GM20431 (cell line): ENCODE results near the gene FZD10.

ENCODE experiments used
- in situ Hi-C: fragments of 300-500 bp; cut with MseI, MboI; formaldehyde crosslinking; loops from one replicate; pipeline ENCODE4 v1.15.0; 2020; ENCODE audit warnings: low sequenced_read_pairs; ENCODE audit not compliant: unreplicated experiment

The FZD10 gene, protein sequence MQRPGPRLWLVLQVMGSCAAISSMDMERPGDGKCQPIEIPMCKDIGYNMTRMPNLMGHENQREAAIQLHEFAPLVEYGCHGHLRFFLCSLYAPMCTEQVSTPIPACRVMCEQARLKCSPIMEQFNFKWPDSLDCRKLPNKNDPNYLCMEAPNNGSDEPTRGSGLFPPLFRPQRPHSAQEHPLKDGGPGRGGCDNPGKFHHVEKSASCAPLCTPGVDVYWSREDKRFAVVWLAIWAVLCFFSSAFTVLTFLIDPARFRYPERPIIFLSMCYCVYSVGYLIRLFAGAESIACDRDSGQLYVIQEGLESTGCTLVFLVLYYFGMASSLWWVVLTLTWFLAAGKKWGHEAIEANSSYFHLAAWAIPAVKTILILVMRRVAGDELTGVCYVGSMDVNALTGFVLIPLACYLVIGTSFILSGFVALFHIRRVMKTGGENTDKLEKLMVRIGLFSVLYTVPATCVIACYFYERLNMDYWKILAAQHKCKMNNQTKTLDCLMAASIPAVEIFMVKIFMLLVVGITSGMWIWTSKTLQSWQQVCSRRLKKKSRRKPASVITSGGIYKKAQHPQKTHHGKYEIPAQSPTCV

DNA sequence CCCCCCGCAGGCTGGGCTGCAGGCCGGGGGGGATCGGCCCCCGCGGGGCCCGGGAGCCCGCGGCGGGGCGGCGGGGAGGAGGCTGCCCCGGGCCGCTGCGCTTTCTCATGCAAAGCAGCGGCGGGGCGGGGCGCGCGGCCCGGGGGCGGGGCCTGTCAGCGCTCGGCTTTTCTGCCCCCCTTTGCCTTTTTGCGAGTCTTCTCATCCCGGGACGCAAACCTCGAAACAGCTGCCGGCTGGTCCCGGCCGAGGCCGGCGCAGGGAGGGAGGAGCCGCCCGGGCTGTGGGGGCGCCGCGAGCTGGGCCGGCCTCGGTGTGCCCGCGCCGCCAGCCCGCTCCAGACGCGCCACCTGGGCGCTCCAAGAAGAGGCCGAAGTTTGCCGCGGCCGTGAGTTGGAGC, at the start of gene FZD10:
Gene FZD10, plus strand, starts transcription at position 198 of the 400 bp plus-strand sequence. CDS start 479 bp downstream, outside the sequence.
- in situ Hi-C loops = no loop called here

DNA sequence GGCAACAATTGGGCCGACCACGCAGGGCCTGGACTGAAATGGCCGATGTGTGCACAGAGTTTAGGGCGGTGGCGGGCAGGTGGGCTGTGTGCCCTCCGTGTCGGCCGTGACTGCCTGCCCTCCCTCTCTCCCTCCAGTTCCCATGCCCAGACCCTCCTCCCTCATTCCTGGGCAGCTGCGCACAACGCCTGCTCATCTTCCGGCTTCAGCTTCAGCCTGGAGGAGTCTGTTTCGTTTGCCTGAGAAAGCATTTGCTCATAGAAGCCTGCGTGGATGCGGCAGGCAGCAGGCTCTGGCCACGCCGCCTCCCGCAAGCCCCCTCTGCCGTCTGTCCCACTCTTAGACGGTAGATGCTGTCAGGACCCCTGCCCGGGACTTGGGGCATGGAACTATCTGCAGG, 47.3 kb upstream of the FZD10 start:
- in situ Hi-C loops = no loop called here

DNA sequence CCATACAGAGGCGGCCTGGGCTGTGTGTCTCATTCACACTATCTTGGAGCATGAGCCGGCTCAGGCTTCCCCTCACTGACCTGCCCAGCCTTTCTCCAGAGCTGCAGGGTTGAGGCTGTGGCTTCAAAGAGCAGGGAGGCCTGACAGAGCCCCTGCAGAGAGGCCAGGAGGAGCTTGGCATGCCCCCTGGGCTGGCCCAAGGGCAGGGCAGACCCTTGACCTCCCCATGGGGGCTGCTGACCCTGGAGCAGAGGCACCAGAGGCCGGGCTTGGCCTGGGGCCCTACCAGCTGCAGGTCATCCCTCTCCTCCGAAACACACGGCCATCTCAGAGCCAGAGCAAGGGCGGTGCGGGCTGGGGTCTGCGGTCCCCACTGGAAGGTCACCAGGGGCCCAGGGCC, 46.6 kb upstream of the FZD10 start:
- in situ Hi-C loops = no loop called here

- in situ Hi-C loops = no loop called here
Measured at GRCh38 chr12:130116791-130117190, 45.5 kb upstream of the FZD10 start.

DNA sequence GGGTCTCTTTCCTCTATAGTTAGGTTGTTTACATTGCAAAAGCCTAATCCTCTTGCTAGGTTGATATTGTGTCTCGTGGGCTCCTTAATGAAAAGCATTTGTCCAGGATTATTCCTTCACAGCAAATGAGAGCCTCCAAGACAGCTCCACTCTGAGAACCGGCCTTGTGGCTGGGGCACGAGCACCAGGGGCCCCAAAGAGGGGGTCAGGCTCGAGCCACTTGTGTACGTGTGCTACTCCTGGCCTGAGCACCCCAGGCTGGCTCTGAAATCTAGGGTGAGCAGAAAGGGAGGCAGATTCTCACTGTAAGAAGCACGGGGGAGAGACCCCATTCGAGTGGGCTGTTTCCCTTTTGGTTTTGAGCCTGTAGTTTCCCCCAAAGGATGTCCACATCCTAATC, 45.0 kb upstream of the FZD10 start:
- in situ Hi-C loops = no loop called here

GRCh38 chr12:130117701-130118100, 44.6 kb upstream of the FZD10 start:
- in situ Hi-C loops = no loop called here

- in situ Hi-C loops = no loop called here
Measured at GRCh38 chr12:130118181-130118580, 44.1 kb upstream of the FZD10 start.

DNA sequence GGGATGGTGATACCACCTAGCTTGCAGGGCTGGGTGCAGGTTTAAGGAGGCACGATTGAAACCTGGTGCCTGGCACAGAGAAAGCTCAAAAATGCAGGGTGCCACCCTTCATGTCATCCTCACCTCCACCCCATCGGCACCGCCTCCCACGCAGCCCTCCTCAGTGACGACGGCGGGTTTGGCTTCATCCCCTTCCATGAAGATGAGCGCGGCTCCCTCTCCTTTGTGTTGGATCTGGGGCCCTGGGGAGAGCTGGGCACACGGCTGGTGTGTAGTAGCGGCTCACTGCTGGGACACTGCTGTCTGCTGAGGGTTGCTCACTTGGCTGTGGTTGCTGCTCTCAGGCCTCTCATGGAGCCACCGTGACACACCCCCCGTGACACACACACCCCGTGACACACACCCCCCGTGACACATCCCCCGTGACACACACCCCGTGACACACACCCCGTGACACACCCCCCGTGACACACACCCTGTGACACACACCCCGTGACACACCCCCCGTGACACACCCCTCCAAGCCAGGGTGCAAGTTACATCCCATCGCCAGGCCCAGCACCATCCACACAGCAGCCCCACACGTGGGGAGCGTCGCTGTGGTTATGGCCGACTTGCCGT, 42.9 kb upstream of the FZD10 start:
- in situ Hi-C loops = no loop called here

DNA sequence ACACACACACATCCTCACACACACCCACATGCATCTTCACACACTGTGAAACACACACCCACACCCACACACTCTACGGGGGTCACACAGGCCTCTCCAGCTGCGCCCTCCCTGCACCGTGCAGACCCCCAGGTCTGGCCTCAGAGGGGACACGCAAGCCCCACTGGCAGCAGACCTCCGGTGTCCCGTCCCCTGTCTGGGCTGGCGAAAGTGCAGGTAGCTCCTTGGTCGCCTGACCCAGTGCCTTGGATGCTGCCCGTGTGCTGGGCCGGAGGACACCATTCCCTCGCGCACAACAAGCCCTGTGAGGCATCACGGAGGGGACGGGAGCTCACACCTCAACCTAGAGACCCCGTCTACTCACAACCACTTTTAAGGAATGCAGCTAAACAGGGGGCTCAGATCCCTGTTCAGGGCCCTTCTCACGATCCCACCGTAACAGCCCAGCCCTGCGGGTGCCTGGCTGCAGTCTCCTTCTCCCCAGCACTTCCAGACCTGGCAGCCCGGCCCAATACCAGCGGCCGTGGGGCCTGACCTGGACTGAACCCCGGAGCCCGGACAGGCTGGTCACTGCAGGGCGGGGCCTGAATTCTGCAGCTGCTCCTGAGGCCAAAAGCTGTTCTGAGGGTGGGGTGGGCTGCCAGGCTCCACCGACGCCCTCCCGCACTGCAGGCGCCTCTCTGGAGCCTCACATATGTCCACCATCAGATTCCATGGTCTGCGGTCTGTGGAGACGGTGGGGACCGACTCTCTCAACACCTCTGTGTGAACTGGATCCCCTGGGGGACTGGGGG, 42.1 kb upstream of the FZD10 start:
- in situ Hi-C loops = no loop called here

DNA sequence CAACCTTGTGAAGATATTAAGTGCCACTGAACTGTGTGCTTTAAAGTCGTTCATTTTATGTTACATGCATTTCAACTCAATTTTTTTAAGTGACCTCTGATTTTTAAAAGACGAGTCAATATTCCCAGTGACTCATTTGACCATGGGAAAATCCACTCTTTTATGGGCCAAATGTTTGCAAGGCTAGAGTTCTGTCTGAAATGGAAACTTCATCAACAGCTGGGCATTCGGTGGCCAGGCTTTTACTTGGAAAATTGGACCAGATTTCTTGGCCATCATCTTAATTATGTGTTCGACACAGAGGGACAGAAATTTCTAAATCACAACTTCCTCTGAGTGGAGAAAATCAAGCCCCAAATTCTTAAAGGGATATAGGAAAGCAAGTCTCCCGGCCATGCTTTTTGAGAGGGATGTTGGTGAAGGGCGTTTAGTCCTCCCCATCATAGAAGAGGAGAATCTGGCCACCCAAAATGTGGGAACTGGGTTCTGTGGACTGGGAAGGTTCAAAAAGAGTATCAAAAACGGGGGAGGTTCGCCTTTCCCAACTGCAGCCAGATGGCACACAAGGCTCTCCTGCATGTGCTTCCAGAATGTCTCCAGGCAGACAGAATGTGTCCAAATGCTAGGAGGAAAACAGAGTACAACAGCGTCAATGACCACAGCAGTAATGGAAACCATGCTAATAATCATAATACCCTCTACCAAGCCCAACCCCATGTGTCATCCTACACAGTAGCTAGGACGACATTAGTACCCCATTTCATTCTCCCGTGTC, 40.9 kb upstream of the FZD10 start:
- in situ Hi-C loops = no loop called here

DNA sequence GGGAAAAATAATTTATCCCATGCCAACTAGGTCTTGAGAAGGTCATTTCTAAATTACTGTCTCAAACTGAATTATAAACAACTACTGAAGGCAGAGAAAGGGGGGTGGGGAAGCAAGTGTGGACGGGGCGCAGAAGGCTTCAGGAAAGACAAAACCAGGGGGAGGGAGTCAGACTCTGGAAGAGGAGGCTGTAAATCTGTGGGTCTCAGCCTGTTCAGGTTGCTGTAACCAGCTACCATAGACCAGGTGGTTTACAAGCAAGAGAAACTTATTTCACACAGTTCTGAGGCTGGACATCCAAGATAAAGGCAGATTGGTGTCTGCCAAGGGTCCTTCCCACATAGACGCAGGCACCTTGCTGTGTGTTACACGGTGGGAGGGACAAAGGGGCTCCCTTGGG, 39.9 kb upstream of the FZD10 start:
- in situ Hi-C loops = no loop called here

DNA sequence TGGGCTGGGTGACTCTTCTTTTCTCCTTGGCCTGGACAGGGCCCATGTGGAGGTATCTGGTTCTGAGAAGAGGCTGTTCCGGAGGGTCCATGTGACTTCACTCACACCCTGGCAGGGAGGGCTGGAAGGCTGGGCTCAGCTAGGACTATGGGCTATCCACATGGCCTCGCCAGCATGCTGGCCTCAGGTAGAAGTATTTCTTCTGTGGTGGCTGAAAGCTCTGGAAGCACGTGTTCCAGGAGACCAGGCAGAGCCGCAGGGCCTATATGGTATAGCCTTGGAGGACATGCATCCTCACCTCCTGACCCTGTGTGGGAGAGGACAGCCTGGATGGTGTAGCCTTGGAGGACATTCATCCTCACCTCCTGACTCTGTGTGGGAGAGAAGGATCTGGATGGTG, 38.2 kb upstream of the FZD10 start:
- in situ Hi-C loops = no loop called here

DNA sequence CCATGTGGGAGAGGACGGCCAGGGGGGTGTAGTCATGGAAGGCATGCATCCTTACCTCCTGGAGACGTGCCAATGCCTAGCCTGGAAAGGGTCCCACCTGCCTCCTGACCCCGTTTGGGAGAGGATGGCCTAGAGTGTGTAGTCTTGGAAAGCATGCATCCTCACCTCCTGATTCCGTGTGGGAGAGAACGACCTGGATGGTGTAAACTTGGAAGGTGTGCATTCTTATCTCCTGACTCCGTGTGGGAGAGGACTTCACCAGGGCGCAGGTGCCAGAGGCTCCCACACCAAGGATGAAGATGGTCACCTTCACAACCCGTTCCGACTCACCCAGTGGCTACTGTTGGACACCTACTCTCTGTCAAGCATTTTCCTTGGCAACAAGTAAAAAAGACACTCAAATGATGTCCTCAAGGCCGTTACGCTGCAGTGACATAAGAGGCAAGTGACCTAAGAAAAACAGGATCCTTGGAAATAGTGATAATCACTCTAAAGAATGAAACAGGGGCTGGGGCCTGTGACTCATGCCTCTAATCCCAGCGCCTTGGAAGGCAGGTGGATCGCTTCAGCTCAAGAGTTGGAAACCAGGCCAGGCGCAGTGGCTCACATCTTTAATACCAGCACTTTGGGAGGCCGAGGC, 37.5 kb upstream of the FZD10 start:
- in situ Hi-C loops = no loop called here

- in situ Hi-C loops = no loop called here
Measured at GRCh38 chr12:130126023-130126432, 36.2 kb upstream of the FZD10 start.

- in situ Hi-C loops = no loop called here
Measured at GRCh38 chr12:130127532-130127911, 34.7 kb upstream of the FZD10 start.

DNA sequence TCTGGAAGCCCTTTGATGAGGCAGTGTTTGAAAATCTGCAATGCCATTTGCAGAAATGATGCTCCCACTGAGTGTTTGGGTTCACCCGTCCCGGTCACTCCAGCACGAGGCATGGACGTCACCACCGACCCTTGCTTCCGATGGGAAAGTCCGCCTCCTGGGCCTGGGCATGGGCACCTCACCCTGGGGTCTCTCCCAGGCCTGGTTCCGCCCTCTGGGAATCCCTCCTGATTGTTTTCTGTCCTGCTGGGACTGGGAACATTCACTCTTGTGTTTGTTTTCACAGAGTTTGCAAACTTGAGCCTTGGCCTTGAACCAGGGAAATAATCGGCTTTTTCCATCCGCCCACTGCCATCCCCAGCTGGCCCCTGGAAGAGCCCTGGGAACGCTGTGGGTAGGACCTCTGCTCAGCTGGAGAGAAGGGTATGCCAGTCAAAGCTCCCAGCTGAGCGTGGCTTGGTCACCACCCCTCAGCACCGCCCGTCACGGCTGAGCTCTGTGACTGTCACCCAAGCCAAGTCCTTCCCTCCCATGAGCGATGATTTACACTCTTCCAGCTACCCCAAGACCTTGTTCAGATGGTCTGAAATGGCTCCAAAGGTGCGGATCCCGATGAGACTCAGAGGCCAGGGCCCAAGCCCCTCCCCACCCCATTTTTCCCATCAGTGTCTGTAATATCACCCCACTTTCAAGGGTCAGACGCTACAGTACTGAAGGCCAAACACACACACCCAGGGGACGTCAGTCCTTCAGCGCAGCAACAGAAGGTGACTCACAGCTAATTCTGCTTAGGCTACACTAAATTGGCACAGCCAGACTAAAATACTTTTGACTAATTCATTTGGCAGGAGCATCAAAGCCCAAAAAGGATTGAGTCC, 34.1 kb upstream of the FZD10 start:
- in situ Hi-C loops = no loop called here

DNA sequence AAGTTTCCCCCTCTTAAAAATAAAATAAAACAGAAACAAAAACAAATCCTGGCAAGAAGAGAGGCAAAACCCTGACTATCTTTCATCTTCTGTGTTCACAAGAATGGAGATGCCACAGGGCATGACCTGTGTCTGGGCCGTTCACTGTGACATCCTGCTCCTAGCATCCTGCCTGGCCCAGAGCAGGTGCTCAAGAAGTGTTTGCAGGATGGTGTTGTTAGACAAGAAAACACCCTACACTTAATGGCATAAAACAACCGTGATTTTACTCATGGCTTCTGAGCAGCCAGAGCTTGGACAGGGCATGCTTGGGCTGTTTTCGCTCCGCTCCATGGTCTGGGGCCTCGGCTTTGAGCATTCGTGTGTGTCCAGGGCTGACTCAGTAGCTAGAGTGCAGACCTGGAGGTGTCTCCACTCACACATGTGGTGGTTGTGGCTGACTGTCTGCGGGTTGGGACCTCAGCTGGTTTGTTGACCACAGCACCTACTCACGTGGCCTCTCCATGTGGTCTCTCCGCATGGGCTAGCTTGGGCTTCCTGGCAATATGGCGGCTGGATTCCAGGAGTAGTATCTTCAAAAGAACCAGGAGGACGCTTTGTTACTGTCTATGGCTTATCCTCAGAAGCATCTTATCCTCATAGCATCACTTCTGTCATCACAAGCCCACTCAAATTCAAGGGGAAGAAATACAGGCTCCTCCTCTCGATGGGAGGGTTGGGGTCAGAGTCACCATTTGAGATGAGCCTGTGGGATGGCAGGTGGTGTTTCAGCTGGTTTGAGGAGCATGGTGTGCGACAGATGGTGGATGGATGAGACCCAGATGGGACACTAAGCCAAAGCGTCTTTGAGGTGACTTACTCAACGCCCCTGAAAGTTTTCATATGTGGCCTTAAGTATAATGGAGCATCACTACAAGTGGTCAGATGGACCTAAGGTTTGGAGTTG, 33.2 kb upstream of the FZD10 start:
- in situ Hi-C loops = no loop called here
